ENCODE results near the gene EGR1. TPM values are rescaled to one million over a fixed set of nuclear protein-coding genes. Genes with fewer than 3 reads are reported as not detected.

EGR1 gene
- 64.4 and 283 TPM in 2 replicates for total RNA-seq (ENCODE audit: low replicate concordance)
- long read RNA-seq, partial matches to known transcripts, result 11 of 11 reads
- long read RNA-seq, other reads (novel, unspliced or antisense), result 0 of 11 reads

DNA sequence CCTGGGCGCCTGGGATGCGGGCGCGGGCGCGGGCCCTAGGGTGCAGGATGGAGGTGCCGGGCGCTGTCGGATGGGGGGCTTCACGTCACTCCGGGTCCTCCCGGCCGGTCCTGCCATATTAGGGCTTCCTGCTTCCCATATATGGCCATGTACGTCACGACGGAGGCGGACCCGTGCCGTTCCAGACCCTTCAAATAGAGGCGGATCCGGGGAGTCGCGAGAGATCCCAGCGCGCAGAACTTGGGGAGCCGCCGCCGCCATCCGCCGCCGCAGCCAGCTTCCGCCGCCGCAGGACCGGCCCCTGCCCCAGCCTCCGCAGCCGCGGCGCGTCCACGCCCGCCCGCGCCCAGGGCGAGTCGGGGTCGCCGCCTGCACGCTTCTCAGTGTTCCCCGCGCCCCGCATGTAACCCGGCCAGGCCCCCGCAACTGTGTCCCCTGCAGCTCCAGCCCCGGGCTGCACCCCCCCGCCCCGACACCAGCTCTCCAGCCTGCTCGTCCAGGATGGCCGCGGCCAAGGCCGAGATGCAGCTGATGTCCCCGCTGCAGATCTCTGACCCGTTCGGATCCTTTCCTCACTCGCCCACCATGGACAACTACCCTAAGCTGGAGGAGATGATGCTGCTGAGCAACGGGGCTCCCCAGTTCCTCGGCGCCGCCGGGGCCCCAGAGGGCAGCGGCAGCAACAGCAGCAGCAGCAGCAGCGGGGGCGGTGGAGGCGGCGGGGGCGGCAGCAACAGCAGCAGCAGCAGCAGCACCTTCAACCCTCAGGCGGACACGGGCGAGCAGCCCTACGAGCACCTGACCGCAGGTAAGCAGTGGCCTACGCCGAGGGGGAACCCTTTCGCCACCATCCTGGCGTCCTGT lies at the start of gene EGR1:
Gene EGR1, plus strand, starts transcription at position 219 of the 864 bp plus-strand sequence. Its CDS starts 283 bp downstream, at position 502.
- DNase-seq (ENCODE audit: extremely low spot score, unreplicated experiment), result peak; percentile 91
- TF ChIP-seq, protein P1, sequence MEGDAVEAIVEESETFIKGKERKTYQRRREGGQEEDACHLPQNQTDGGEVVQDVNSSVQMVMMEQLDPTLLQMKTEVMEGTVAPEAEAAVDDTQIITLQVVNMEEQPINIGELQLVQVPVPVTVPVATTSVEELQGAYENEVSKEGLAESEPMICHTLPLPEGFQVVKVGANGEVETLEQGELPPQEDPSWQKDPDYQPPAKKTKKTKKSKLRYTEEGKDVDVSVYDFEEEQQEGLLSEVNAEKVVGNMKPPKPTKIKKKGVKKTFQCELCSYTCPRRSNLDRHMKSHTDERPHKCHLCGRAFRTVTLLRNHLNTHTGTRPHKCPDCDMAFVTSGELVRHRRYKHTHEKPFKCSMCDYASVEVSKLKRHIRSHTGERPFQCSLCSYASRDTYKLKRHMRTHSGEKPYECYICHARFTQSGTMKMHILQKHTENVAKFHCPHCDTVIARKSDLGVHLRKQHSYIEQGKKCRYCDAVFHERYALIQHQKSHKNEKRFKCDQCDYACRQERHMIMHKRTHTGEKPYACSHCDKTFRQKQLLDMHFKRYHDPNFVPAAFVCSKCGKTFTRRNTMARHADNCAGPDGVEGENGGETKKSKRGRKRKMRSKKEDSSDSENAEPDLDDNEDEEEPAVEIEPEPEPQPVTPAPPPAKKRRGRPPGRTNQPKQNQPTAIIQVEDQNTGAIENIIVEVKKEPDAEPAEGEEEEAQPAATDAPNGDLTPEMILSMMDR (conservative IDR thresholded peaks at IDR 0.05), result no peak
- Mint-ChIP-seq H3K27me3 (peaks cover 41% of the 10 kb centered on the region), H3K4me1 (ENCODE audit: unreplicated experiment) (peaks cover 30% of the 10 kb centered on the region), H3K9me3 (no peaks in the 10 kb centered on the region), H3K27ac (peak within 1 kb of the TSS; percentile 97), H3K36me3 (peaks cover 25% of the 10 kb centered on the region), H3K4me3 (peak within 1 kb of the TSS; percentile 91)

DNA sequence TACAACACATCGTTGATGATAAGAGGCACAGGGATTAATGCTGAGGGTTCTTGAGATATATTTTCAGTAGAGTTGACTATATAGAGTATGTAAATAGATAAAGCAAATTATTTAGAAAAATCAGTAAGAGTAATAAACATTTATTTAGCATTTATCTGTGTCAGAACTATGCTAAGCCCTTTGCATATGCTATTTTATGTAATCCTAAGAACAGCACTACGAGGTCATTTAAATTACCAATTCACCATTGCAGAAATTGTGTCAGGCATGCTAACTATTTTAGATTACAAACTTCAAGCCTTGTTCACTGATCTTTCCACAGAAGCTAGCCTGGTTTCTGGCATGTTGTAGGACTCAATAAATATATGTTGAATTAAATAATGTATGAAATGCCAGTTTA lies 46.8 kb upstream of the EGR1 start:
- Mint-ChIP-seq H3K4me1 (ENCODE audit: unreplicated experiment) (no peaks in the 10 kb centered on the region), H3K27ac (no peak overlapping the region)

DNA sequence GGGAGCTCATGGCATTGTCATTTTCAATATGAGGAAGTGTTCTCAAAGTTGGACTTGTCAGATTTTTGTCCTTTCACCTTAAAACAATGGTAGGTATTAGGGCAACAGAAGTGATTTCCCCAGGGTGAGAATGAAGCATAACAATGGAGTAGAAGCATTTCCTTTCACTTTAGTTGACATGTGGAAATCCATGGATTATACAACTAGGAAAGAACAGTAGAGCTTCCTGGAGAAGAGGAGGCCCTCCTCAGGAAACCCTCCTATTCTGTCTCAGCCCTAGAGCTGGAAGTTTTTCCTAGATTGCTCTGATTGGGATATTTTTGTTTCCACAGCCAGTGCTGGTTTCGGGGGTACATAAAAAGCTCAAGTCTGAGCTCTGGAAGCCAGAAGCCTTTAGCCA lies 40.2 kb upstream of the EGR1 start:
- DNase-seq (ENCODE audit: extremely low spot score, unreplicated experiment), result no peak
- Mint-ChIP-seq H3K4me3 (no peak overlapping the region), H3K9me3 (no peaks in the 10 kb centered on the region), H3K4me1 (ENCODE audit: unreplicated experiment) (no peaks in the 10 kb centered on the region), H3K36me3 (peaks cover 37% of the 10 kb centered on the region), H3K27me3 (no peaks in the 10 kb centered on the region), H3K27ac (no peak overlapping the region)
- TF ChIP-seq, protein P1 (conservative IDR thresholded peaks at IDR 0.05), result no peak

More for the DNA sequence above, 46.8 kb upstream of the EGR1 start:
- Mint-ChIP-seq H3K36me3 (peaks cover 27% of the 10 kb centered on the region), H3K9me3 (no peaks in the 10 kb centered on the region), H3K4me3 (no peak overlapping the region), H3K27me3 (no peaks in the 10 kb centered on the region)
- TF ChIP-seq, protein P1 (conservative IDR thresholded peaks at IDR 0.05), result no peak
- no peak for DNase-seq (ENCODE audit: extremely low spot score, unreplicated experiment)

DNA sequence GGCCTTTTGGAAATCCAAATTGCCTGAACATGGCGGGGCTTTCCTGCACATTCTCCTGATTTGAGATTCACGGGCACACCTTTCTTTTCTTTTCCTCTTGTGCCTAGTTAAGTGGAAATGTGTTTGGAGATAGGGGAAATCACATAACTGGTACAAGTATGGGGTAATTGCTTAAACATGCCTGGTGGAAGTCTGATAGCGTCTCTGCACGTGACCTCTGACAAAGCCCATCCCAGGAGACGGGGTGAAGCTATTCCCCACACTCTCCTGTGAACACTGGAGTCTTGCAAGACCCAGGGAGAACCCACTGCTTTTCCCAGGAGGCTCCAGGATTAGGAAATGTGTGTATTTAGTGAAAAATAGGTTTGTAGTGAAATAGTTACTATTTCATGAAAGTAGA lies 29.3 kb upstream of the EGR1 start:
- peaks cover 30% of the 10 kb centered on the region for H3K36me3 Mint-ChIP-seq
- no peak overlapping the region for H3K27ac Mint-ChIP-seq
- H3K4me1 Mint-ChIP-seq (ENCODE audit: unreplicated experiment), result peaks cover 21% of the 10 kb centered on the region
- no peaks in the 10 kb centered on the region for H3K9me3 Mint-ChIP-seq
- no peaks in the 10 kb centered on the region for H3K27me3 Mint-ChIP-seq
- TF ChIP-seq, protein P1 (conservative IDR thresholded peaks at IDR 0.05), result no peak
- DNase-seq (ENCODE audit: extremely low spot score, unreplicated experiment), result no peak
- no peak overlapping the region for H3K4me3 Mint-ChIP-seq

DNA sequence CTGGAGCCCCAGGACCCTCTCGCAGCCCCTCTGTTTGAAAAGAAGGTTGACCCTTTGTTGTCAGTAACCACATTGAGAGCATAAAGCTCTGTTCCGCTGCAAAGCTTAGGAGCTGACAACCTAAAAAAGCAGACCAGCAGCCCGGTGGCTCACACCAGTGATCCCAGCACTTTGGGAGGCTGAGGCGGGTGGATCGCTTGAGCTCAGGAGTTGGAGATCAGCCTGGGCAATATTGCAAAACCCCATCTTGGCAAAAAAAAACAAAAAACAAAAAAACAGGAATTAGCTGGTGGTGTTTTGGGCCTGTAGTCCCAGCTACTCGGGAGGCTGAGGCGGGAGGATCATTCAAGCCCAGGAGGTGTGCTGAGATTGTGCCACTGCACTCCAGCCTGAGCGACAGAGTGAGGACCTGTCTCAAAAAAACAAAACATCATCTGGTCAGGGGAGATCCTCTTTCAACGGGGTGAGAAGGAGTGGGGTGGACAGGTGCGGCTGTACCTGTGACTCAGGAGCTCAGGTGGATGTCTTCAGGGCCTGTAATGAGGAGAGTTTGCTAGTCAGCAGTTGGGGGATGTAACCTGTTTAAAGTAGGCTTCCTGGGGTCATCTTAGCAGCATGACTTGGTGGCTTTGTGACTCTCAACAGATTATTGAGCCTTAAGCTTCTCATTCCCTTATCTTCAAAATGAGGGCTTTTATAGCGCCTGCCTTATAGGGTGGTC lies 27.1 kb upstream of the EGR1 start:
- Mint-ChIP-seq H3K4me3 (peak overlapping the region; percentile 90), H3K9me3 (no peaks in the 10 kb centered on the region), H3K27ac (peak overlapping the region; percentile 82), H3K36me3 (peaks cover 19% of the 10 kb centered on the region), H3K4me1 (ENCODE audit: unreplicated experiment) (peaks cover 21% of the 10 kb centered on the region), H3K27me3 (no peaks in the 10 kb centered on the region)
- TF ChIP-seq, protein P1 (conservative IDR thresholded peaks at IDR 0.05), result no peak
- DNase-seq (ENCODE audit: extremely low spot score, unreplicated experiment), result no peak
